Esophagus squamous epithelium (tissue), 4 donors: ENCODE data around the gene CRYBB1.

ENCODE experiments used
- POLR2A ChIP-seq, 4 donors: fragments of 450-650 bp; IDR thresholded peaks; one replicate each; pipeline ENCODE4 v1.6.1; 2017; ENCODE audit warnings: antibody characterized with exemption in 4 of 4, mild to moderate bottlenecking in 4 of 4, moderate library complexity in 3 of 4
- TF ChIP-seq, protein P1 (sequence below), 6 experiments: fragments of 450-650 bp in 4 of 6; fragments of 200-600 bp in 2 of 6; sonication (generic) in 2 of 6; IDR thresholded peaks; one replicate each; pipeline ENCODE4 v1.5.1; 2016 to 2019; ENCODE audit warnings: antibody characterized with exemption in 6 of 6, mild to moderate bottlenecking in 4 of 6, moderate library complexity in 4 of 6

DNA sequence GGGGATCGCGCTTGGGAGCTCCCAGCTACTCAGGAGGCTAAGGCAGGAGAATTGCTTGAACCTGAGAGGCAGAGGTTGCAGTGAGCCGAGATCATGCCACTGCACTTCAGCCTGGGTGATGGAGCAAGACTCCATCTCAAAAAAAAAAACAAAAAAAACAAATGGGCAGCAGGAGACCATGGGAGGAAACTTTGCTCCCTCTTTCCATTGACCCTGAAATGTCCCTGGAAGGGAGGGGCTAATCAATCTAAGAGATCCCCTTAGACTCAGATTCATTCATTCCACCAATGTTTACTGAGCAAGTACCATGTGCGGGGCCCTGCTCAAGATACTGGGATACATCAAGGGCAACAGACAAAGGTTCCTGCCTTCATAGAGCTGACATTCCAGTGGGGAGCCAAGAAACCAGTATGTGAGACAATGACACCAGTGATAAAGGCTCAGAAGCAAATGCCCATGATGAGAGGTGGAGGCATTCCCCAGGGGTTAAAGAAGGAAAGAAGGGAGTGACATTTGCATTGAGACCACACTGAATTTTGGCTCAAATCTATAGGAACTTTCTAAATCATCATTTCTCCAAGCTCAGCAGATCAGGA, 67.8 kb downstream of the CRYBB1 start:
- TF ChIP-seq, protein P1, sequence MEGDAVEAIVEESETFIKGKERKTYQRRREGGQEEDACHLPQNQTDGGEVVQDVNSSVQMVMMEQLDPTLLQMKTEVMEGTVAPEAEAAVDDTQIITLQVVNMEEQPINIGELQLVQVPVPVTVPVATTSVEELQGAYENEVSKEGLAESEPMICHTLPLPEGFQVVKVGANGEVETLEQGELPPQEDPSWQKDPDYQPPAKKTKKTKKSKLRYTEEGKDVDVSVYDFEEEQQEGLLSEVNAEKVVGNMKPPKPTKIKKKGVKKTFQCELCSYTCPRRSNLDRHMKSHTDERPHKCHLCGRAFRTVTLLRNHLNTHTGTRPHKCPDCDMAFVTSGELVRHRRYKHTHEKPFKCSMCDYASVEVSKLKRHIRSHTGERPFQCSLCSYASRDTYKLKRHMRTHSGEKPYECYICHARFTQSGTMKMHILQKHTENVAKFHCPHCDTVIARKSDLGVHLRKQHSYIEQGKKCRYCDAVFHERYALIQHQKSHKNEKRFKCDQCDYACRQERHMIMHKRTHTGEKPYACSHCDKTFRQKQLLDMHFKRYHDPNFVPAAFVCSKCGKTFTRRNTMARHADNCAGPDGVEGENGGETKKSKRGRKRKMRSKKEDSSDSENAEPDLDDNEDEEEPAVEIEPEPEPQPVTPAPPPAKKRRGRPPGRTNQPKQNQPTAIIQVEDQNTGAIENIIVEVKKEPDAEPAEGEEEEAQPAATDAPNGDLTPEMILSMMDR (IDR thresholded peaks at IDR 0.05): no peak
- no peak for TF ChIP-seq POLR2A (IDR thresholded peaks at IDR 0.05)
